SU-DHL-6 (cell line): ENCODE data around the gene C10orf62.

Experiments used
- CTCF ChIP-seq: fragments of 200-600 bp; sonication (generic); IDR thresholded peaks from one replicate; pipeline ENCODE4 v1.5.1; 2017; ENCODE audit warnings: antibody characterized with exemption, mild to moderate bottlenecking, low read length, moderate library complexity; ENCODE audit not compliant: insufficient read depth, poor library complexity, severe bottlenecking
- EZH2phosphoT487 ChIP-seq: fragments of 200-600 bp; sonication (generic), shearing (Covaris generic); conservative IDR thresholded peaks from 2 replicates; pipeline ENCODE4 v1.6.1; 2018; ENCODE audit warnings: mild to moderate bottlenecking, antibody characterized with exemption, low read length, moderate library complexity, mixed read lengths

- no peak for TF ChIP-seq CTCF
- TF ChIP-seq EZH2phosphoT487: no peak
Observed at GRCh38 chr10:97635577-97635976, 46.1 kb downstream of the C10orf62 start.
